ENCODE data around the gene PACRG. TPM values are rescaled to one million over a fixed set of nuclear protein-coding genes. Genes with fewer than 3 reads are reported as not detected.

PACRG gene
- total and polyA plus RNA-seq, 2 of the 4 experiments (the other 2 are of a cell fraction): not detected

- Histone ChIP-seq H2AK9ac (replicated peaks; ENCODE audit: low read depth, low read length, poor library complexity) (no peak overlapping the region), H3K27me3 (ENCODE audit: control insufficient read depth, insufficient read depth, low read length) (no peaks in the 10 kb centered on the region), H3K4me2 (ENCODE audit: low read depth, low read length) (no peak overlapping the region), H3K56ac (ENCODE audit: extremely low read depth, insufficient read depth, low read length) (no peak overlapping the region), H3K4me1 (ENCODE audit: control insufficient read depth, insufficient read depth, low read length) (no peaks in the 10 kb centered on the region), H2BK5ac (ENCODE audit: low read depth, low read length, poor library complexity, severe bottlenecking) (no peak overlapping the region), H3K36me3 (ENCODE audit: control insufficient read depth, insufficient read depth, low read length) (no peaks in the 10 kb centered on the region), H4K91ac (ENCODE audit: insufficient read depth, low read depth, low read length) (no peak overlapping the region), H3K9me1 (ENCODE audit: insufficient read depth, low read length) (no peaks in the 10 kb centered on the region), H2AFZ (replicated peaks; ENCODE audit: low read length, poor library complexity) (no peak overlapping the region), H3K23ac (ENCODE audit: low read depth, low read length) (no peak overlapping the region), H3K4me3 (ENCODE audit: insufficient read depth, low read depth, low read length) (no peak overlapping the region), H3K4ac (ENCODE audit: low read depth, low read length) (no peak overlapping the region), H3K9me3 (ENCODE audit: control insufficient read depth, insufficient read depth, low read length) (peaks cover 28% of the 10 kb centered on the region), H4K8ac (ENCODE audit: low read depth in 2 of 2, low read length in 2 of 2) (no peak overlapping the region), H4K20me1 (ENCODE audit: insufficient read depth, low read length) (no peaks in the 10 kb centered on the region), H3K27ac (ENCODE audit: insufficient read depth, low read length) (no peak overlapping the region), H3K18ac (ENCODE audit: low read depth, low read length) (no peak overlapping the region), H2BK120ac (ENCODE audit: low read depth, low read length) (no peak overlapping the region), H3K14ac (replicated peaks; ENCODE audit: low read depth, low read length) (no peak overlapping the region), H2AK5ac (ENCODE audit: low read depth, low read length) (no peak overlapping the region), H2BK20ac (ENCODE audit: low read depth, low read length) (no peak overlapping the region), H4K5ac (ENCODE audit: low read depth, low read length) (no peak overlapping the region), H2BK15ac (ENCODE audit: low read depth, low read length) (no peak overlapping the region), H3K9ac (ENCODE audit: low read depth, low read length) (no peak overlapping the region), H3K79me1 (ENCODE audit: low read depth in 1 of 2, low read length in 2 of 2) (no peaks in the 10 kb centered on the region)
- ChIA-PET CTCF (no interaction called here), POLR2A (ENCODE audit: unreplicated experiment) (no interaction called here)
- no CpG with 5 or more reads among the region's 8 CpGs for WGBS, 2 experiments (ENCODE audit: extremely low coverage in 2 of 2, insufficient read length in 1 of 2)
- intact Hi-C loops (cut with micrococcal nuclease) (no loop called here), dilution Hi-C loops (cut with HindIII; ENCODE audit: low sequenced_read_pairs, unreplicated experiment) (no loop called here), in situ Hi-C loops (cut with MboI; ENCODE audit: low sequenced_read_pairs) (no loop called here)
- ATAC-seq (ENCODE audit: low read depth) (no peak), DNase-seq (no peak)
- TF ChIP-seq RCOR1 (IDR thresholded peaks at IDR 0.05; ENCODE audit: insufficient replicate concordance, low read length) (no peak), POLR2A (IDR thresholded peaks at IDR 0.05; ENCODE audit: low read depth, low read length) (no peak), FOS (IDR thresholded peaks at IDR 0.05; ENCODE audit: low read depth, low read length) (no peak), CEBPB (IDR thresholded peaks at IDR 0.05; ENCODE audit: low read depth, low read length) (no peak), CHD1 (IDR thresholded peaks at IDR 0.05; ENCODE audit: low read depth, low read length) (no peak), MXI1 (IDR thresholded peaks at IDR 0.05; ENCODE audit: borderline replicate concordance, low read depth, low read length) (no peak), ELK1 (IDR thresholded peaks at IDR 0.05; ENCODE audit: borderline replicate concordance, low read depth, low read length) (no peak), RFX5 (IDR thresholded peaks at IDR 0.05; ENCODE audit: low read depth, low read length) (no peak), CTCF (conservative IDR thresholded peaks at IDR 0.05; ENCODE audit: low read depth, low read length) (no peak)
- no TSS peak for BruUV-seq (replicated peaks)
These were observed 371.2 kb downstream of the PACRG start for GRCh38 chr6:163098827-163099479.
